GM12878 (cell line): ENCODE results near the gene TSPAN11. TPM values are rescaled to one million over a fixed set of nuclear protein-coding genes. Genes with fewer than 3 reads are reported as not detected.

ENCODE experiments used
- ATAC-seq: fragments of 200-7000 bp; cut with Tn5 transposase; 3 replicates; pipeline ENCODE4 v1.9.1; 2020; ENCODE audit warnings: mild to moderate bottlenecking, moderate library complexity
- BruUV-seq: library from RNA; stranded (reverse); fragments of 400-500 nt; replicated peaks from 2 replicates; lab custom pipeline; 2021; lab: Mats Ljungman, UMichigan
- CTCF ChIA-PET: fragments of 300-600 bp; sonication (Branson Sonifier 250); formaldehyde crosslinking; extraction: SDS; loops from one replicate; lab custom pipeline; 2021; ENCODE audit warnings: inconsistent platforms; lab: Yijun Ruan, JAX
- POLR2A ChIA-PET: fragments of 350-600 bp; formaldehyde crosslinking; extraction: SDS; loops from one replicate; lab custom pipeline; 2021; ENCODE audit warnings: inconsistent platforms; lab: Charles Lee
- RAD21 ChIA-PET: fragments of 300-600 bp; sonication (Branson Sonifier 250); formaldehyde crosslinking; loops from one replicate; lab custom pipeline; 2023; ENCODE audit warnings: antibody characterized with exemption; ENCODE audit not compliant: unreplicated experiment; lab: Charles Lee
- SMC1A ChIA-PET: fragments of 300-600 bp; sonication (Branson Sonifier 250); formaldehyde crosslinking; loops from one replicate; lab custom pipeline; 2023; ENCODE audit not compliant: unreplicated experiment, uncharacterized antibody; lab: Charles Lee
- DNase-seq: peaks from one replicate; pipeline ENCODE4 v3.0.0-alpha.2; 2011; ENCODE audit warnings: low read depth, low spot score
- FAIRE-seq: peaks from 3 replicates; lab custom pipeline; 2011; peaks lifted over from hg19 to GRCh38; lab: Jason Lieb, UNC
- H2AFZ ChIP-seq: 2 replicates; pipeline ENCODE4 v1.6.0; 2011; ENCODE audit warnings: low read depth, low read length, control low read depth; ENCODE audit not compliant: control insufficient read depth
- H3K27ac ChIP-seq: 2 replicates; pipeline ENCODE4 v1.5.1; 2011; ENCODE audit warnings: control low read depth; ENCODE audit not compliant: control insufficient read depth, insufficient read depth
- H3K27me3 ChIP-seq, 2 experiments: replicated peaks in 1 of 2; 2 replicates each; pipeline versions ENCODE4 v1.6.0 to v1.6.1; 2011; ENCODE audit warnings: low read length in 1 of 2; ENCODE audit not compliant: control insufficient read depth in 2 of 2, insufficient read depth in 2 of 2
- H3K36me3 ChIP-seq, 2 experiments: 2 replicates each; pipeline ENCODE4 v1.5.1; 2011; ENCODE audit warnings: low read length in 1 of 2; ENCODE audit not compliant: control insufficient read depth in 2 of 2, insufficient read depth in 2 of 2
- H3K4me1 ChIP-seq: 2 replicates; pipeline ENCODE4 v1.6.1; 2011; ENCODE audit warnings: mild to moderate bottlenecking, low read length, moderate library complexity, mixed read lengths; ENCODE audit not compliant: control insufficient read depth, insufficient read depth
- H3K4me2 ChIP-seq: 2 replicates; pipeline ENCODE4 v1.6.0; 2011; ENCODE audit warnings: control low read depth; ENCODE audit not compliant: control insufficient read depth, insufficient read depth
- H3K4me3 ChIP-seq: fragments of 200-600 bp; sonication (generic); 2 replicates; pipeline ENCODE4 v1.5.1; 2016
- H3K79me2 ChIP-seq: 2 replicates; pipeline ENCODE4 v1.6.0; 2011; ENCODE audit warnings: low read length; ENCODE audit not compliant: control insufficient read depth, insufficient read depth
- H3K9ac ChIP-seq: 2 replicates; pipeline ENCODE4 v1.8.0; 2011; ENCODE audit warnings: low read length, control low read depth, mixed read lengths; ENCODE audit not compliant: control insufficient read depth, insufficient read depth
- H3K9me3 ChIP-seq: replicated peaks from 3 replicates; pipeline ENCODE4 v1.5.1; 2011; ENCODE audit warnings: mild to moderate bottlenecking, low read length; ENCODE audit not compliant: control insufficient read depth, insufficient read depth
- H4K20me1 ChIP-seq: 2 replicates; pipeline ENCODE4 v1.6.0; 2011; ENCODE audit not compliant: control insufficient read depth, insufficient read depth
- CREM ChIP-seq: IDR thresholded peaks from 2 replicates; pipeline ENCODE4 v1.6.1; 2014; ENCODE audit warnings: antibody characterized with exemption, low read depth
- IKZF2 ChIP-seq, 2 experiments: fragments of 450-650 bp; IDR thresholded peaks; 2 replicates each; pipeline ENCODE4 v1.6.1; 2017; ENCODE audit warnings: mild to moderate bottlenecking in 2 of 2, moderate library complexity in 2 of 2
- KLF5 ChIP-seq: fragments of 450-650 bp; IDR thresholded peaks from 2 replicates; pipeline ENCODE4 v1.6.1; 2014; ENCODE audit warnings: mild to moderate bottlenecking; ENCODE audit not compliant: partially characterized antibody
- MAX ChIP-seq: IDR thresholded peaks from 2 replicates; pipeline ENCODE4 v1.6.1; 2012; ENCODE audit warnings: low read depth, low read length, improper control_type of control experiment
- MEF2A ChIP-seq: IDR thresholded peaks from 2 replicates; pipeline ENCODE4 v1.6.1; 2011; ENCODE audit warnings: low read depth, mild to moderate bottlenecking, low read length, moderate library complexity; ENCODE audit not compliant: insufficient read depth
- MEF2B ChIP-seq: fragments of 450-650 bp; IDR thresholded peaks from 2 replicates; pipeline ENCODE4 v1.6.1; 2018; ENCODE audit warnings: mild to moderate bottlenecking, moderate library complexity; ENCODE audit not compliant: partially characterized antibody, poor library complexity, severe bottlenecking
- MLLT1 ChIP-seq: fragments of 450-650 bp; IDR thresholded peaks from 2 replicates; pipeline ENCODE4 v1.6.1; 2016; ENCODE audit warnings: mild to moderate bottlenecking
- MTA2 ChIP-seq: fragments of 450-650 bp; IDR thresholded peaks from 2 replicates; pipeline ENCODE4 v1.6.1; 2016; ENCODE audit warnings: low read depth, mild to moderate bottlenecking, moderate library complexity
- NFXL1 ChIP-seq: fragments of 450-650 bp; IDR thresholded peaks from 2 replicates; pipeline ENCODE4 v1.6.1; 2017; ENCODE audit warnings: antibody characterized with exemption, mild to moderate bottlenecking, borderline replicate concordance
- PBX3 ChIP-seq: IDR thresholded peaks from 2 replicates; pipeline ENCODE4 v1.6.1; 2011; ENCODE audit warnings: mild to moderate bottlenecking, low read depth, low read length, moderate library complexity; ENCODE audit not compliant: insufficient replicate concordance
- POLR2A ChIP-seq: IDR thresholded peaks from 2 replicates; pipeline ENCODE4 v1.6.1; 2011; ENCODE audit warnings: low read depth, mild to moderate bottlenecking, low read length
- RAD21 ChIP-seq: IDR thresholded peaks from 2 replicates; pipeline ENCODE4 v1.6.1; 2011; ENCODE audit warnings: mild to moderate bottlenecking, low read depth, low read length, moderate library complexity; ENCODE audit not compliant: insufficient read depth
- RAD51 ChIP-seq: fragments of 450-650 bp; IDR thresholded peaks from 2 replicates; pipeline ENCODE4 v1.6.1; 2016; ENCODE audit warnings: moderate library complexity, mild to moderate bottlenecking, inconsistent platforms
- RELA ChIP-seq: fragments of 450-650 bp; IDR thresholded peaks from 2 replicates; pipeline ENCODE4 v1.8.0; 2014; ENCODE audit warnings: borderline replicate concordance; ENCODE audit not compliant: partially characterized antibody
- TAF1 ChIP-seq: IDR thresholded peaks from 2 replicates; pipeline ENCODE4 v1.6.1; 2011; ENCODE audit warnings: mild to moderate bottlenecking, low read depth, low read length, borderline replicate concordance
- TBL1XR1 ChIP-seq: IDR thresholded peaks from 2 replicates; pipeline ENCODE4 v1.6.1; 2012; ENCODE audit warnings: low read depth, low read length, improper control_type of control experiment
- WGBS: methylation state at CpG from one replicate; pipeline ENCODE4 v1.1.6; 2016; ENCODE audit warnings: low lambda C conversion rate; ENCODE audit not compliant: insufficient replicate concordance, insufficient coverage; ENCODE audit errors: missing lambda C conversion rate; 5-methylcytosine and 5-hydroxymethylcytosine counted together
- in situ Hi-C: fragments of 300-500 bp; cut with MboI; formaldehyde crosslinking; loops from 9 replicates; pipeline ENCODE4 v1.14.3; 2018; ENCODE audit warnings: mixed read lengths
- intact Hi-C: fragments of 100-400 bp; cut with micrococcal nuclease; formaldehyde crosslinking; loops from one replicate; pipeline ENCODE4 v1.14.2; 2022; ENCODE audit not compliant: unreplicated experiment
- polyA plus RNA-seq, 11 experiments: library from polyadenylated mRNA; depleted of rRNA in 4 of 11; unstranded in 6 of 11; stranded (reverse) in 5 of 11; fragments of >200 nt; fragmentation: Nextera tagmentation in 4 of 11; fragmentation: Illumina TruSeq in 1 of 11; extraction: Ambion mirVana in 4 of 11; extraction: Trizol in 1 of 11; gene quantifications; 1 replicate in 1 of 11; 2 replicates in 10 of 11; pipeline versions ENCODE4 v1.2.1 to v1.2.3, GENCODE V29; 2011 to 2016; ENCODE audit warnings: inconsistent platforms in 2 of 11, missing spikeins in 2 of 11, low read depth in 1 of 11
- total RNA-seq, 4 experiments: library from RNA; depleted of rRNA in 3 of 4; stranded (reverse); fragments of >200 nt in 3 of 4; fragmentation: Illumina TruSeq in 1 of 4; extraction: Trizol in 1 of 4; gene quantifications; 2 replicates each; pipeline versions ENCODE4 v1.2.1 to v1.2.3, GENCODE V29; 2013 to 2021

TSPAN11 gene
- total and polyA plus RNA-seq, 10 of the 15 experiments (the other 5 are each of a cell fraction or from before 2014, with no cell fraction given), result under 0.01 to 0.27 (median 0.04) TPM; not detected in 6

GRCh38 chr12:31031951-31032335 is 105.4 kb downstream of the TSPAN11 start:
- Histone ChIP-seq H3K27me3 (peaks cover 0 to 3% of the 10 kb centered on the region in 2 experiments; a peak in 1 of 4 replicates), H3K4me2 (no peak overlapping the region)

GRCh38 chr12:31033146-31033545 is 106.6 kb downstream of the TSPAN11 start:
- Histone ChIP-seq H3K27ac (no peak overlapping the region), H3K79me2 (no peaks in the 10 kb centered on the region), H3K4me3 (no peak overlapping the region), H3K9ac (no peak overlapping the region), H3K4me2 (no peak overlapping the region), H3K9me3 (no peaks in the 10 kb centered on the region), H3K36me3 (no peaks in the 10 kb centered on the region), H3K4me1 (no peaks in the 10 kb centered on the region), H4K20me1 (no peaks in the 10 kb centered on the region), H3K27me3 (peaks cover 0 to 3% of the 10 kb centered on the region in 2 experiments; a peak in 1 of 4 replicates), H2AFZ (no peak overlapping the region)
- SMC1A ChIA-PET, result interaction anchor here (0.6 kb wide), 1 partner anchor 187 kb away, joined by 3 read pairs; no protein-coding TSS in a partner anchor
- intact Hi-C loops, result no loop called here
- RAD21 ChIA-PET, result no interaction called here
- DNase-seq (no peak), FAIRE-seq (no peak), ATAC-seq (no peak)
- CTCF ChIA-PET, result no interaction called here
- 2% methylated on average over 3 of the region's 3 CpGs for WGBS
- POLR2A ChIA-PET, result no interaction called here
- no TSS peak for BruUV-seq
- in situ Hi-C loops, result no loop called here
- TF ChIP-seq MLLT1 (no peak), KLF5 (no peak), TAF1 (no peak), RAD51 (no peak), MTA2 (no peak), RAD21 (no peak), MEF2B (no peak), MEF2A (no peak), MAX (no peak)

More at GRCh38 chr12:31031951-31032335, 105.4 kb downstream of the TSPAN11 start:
- Histone ChIP-seq H4K20me1 (no peaks in the 10 kb centered on the region), H3K36me3 (no peaks in the 10 kb centered on the region), H2AFZ (no peak overlapping the region), H3K9me3 (no peaks in the 10 kb centered on the region), H3K4me3 (no peak overlapping the region), H3K9ac (no peak overlapping the region), H3K27ac (no peak overlapping the region), H3K79me2 (no peaks in the 10 kb centered on the region), H3K4me1 (no peaks in the 10 kb centered on the region)
- intact Hi-C loops, result no loop called here
- CTCF ChIA-PET, result no interaction called here
- SMC1A ChIA-PET, result no interaction called here
- TF ChIP-seq NFXL1 (no peak), TAF1 (no peak), IKZF2 (IDR thresholded peaks at IDR 0.05) (no peak), POLR2A (no peak), CREM (no peak), RELA (no peak), PBX3 (no peak), RAD51 (no peak), TBL1XR1 (no peak)
- no peak for ATAC-seq
- in situ Hi-C loops, result no loop called here
- DNase-seq, result no peak
- POLR2A ChIA-PET, result no interaction called here
- WGBS, result 35% methylated on average over 4 of the region's 4 CpGs
- no peak for FAIRE-seq
- BruUV-seq, result no TSS peak
- RAD21 ChIA-PET, result no interaction called here
